ENCODE measurements around the gene CUBN. TPM values are rescaled to one million over a fixed set of nuclear protein-coding genes. Genes with fewer than 3 reads are reported as not detected.
A peak's percentile ranks its signal among the peaks of the same experiment; 100 is the strongest.

The CUBN gene
- total RNA-seq, 1 donor, result 1.1 TPM

DNA sequence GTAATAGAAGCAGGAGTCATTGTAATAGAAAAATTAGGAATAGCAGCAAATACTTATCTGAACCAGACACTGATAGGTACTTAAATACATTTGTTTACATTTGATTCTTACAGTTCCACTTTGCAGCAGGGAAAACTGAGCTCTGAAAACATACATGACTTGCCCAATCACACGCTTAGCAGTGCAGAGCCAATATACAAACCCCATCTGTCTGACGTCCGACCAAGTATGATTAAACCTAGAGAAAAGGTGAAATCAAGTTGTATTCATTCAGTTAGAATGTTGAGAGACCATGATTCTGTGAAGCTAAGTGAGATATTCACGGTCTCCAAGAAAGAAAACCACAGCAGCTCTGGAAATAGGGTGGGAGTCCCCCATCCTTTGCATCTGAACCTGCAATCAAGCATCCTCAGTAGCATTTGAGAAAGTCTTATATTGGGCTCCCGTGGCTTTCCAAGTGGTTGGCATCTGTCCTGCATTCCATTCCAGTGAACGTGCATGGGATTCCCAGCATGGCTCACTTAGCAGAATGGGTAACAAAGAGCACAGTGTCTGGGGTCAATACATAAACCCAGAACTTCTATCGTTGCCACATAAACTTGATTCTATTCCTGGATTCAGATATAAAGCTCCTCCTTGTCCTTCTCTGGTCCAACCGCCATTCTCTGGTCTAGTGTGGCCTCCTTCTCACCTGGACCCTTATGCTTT, 163.7 kb downstream of the CUBN start:
- H3K9me3 ChIP-seq (ENCODE audit: low read depth, low read length), result no peaks in the 10 kb centered on the region
- H3K4me3 ChIP-seq (ENCODE audit: insufficient read depth, low read length), result peak overlapping the region; percentile 15
- peak; percentile 86 for DNase-seq (ENCODE audit: insufficient read length, low spot score, missing footprints)
- H3K4me1 ChIP-seq (ENCODE audit: insufficient read depth, low read length), result peaks cover 37% of the 10 kb centered on the region
- no peaks in the 10 kb centered on the region for H3K27me3 ChIP-seq (ENCODE audit: insufficient read depth, low read length)
- peak overlapping the region; percentile 71 for H3K4me2 ChIP-seq (ENCODE audit: insufficient read depth, low read length)
- H4K20me1 ChIP-seq (ENCODE audit: insufficient read depth, low read length), result no peaks in the 10 kb centered on the region
- no peak for TF ChIP-seq CTCF (IDR thresholded peaks at IDR 0.05; ENCODE audit: extremely low read depth, low read depth, low read length)
- no peak overlapping the region for H2AFZ ChIP-seq (ENCODE audit: low read length)
- no peaks in the 10 kb centered on the region for H3K36me3 ChIP-seq (ENCODE audit: insufficient read depth, low read length)
- no peaks in the 10 kb centered on the region for H3K79me2 ChIP-seq (ENCODE audit: insufficient read depth, low read length)
- H3K27ac ChIP-seq (ENCODE audit: low read depth, low read length), result peak overlapping the region; percentile 88

GRCh38 chr10:16965344-16965616, 164.3 kb downstream of the CUBN start:
- no peak for TF ChIP-seq CTCF (IDR thresholded peaks at IDR 0.05; ENCODE audit: extremely low read depth, low read depth, low read length)
- Histone ChIP-seq H3K4me3 (ENCODE audit: insufficient read depth, low read length) (no peak overlapping the region), H3K36me3 (ENCODE audit: insufficient read depth, low read length) (no peaks in the 10 kb centered on the region), H4K20me1 (ENCODE audit: insufficient read depth, low read length) (no peaks in the 10 kb centered on the region), H3K9me3 (ENCODE audit: low read depth, low read length) (no peaks in the 10 kb centered on the region), H3K79me2 (ENCODE audit: insufficient read depth, low read length) (no peaks in the 10 kb centered on the region), H2AFZ (ENCODE audit: low read length) (no peak overlapping the region), H3K4me1 (ENCODE audit: insufficient read depth, low read length) (peaks cover 37% of the 10 kb centered on the region), H3K27ac (ENCODE audit: low read depth, low read length) (peak overlapping the region; percentile 88), H3K4me2 (ENCODE audit: insufficient read depth, low read length) (no peak overlapping the region), H3K27me3 (ENCODE audit: insufficient read depth, low read length) (no peaks in the 10 kb centered on the region)
- DNase-seq (ENCODE audit: insufficient read length, low spot score, missing footprints), result no peak

DNA sequence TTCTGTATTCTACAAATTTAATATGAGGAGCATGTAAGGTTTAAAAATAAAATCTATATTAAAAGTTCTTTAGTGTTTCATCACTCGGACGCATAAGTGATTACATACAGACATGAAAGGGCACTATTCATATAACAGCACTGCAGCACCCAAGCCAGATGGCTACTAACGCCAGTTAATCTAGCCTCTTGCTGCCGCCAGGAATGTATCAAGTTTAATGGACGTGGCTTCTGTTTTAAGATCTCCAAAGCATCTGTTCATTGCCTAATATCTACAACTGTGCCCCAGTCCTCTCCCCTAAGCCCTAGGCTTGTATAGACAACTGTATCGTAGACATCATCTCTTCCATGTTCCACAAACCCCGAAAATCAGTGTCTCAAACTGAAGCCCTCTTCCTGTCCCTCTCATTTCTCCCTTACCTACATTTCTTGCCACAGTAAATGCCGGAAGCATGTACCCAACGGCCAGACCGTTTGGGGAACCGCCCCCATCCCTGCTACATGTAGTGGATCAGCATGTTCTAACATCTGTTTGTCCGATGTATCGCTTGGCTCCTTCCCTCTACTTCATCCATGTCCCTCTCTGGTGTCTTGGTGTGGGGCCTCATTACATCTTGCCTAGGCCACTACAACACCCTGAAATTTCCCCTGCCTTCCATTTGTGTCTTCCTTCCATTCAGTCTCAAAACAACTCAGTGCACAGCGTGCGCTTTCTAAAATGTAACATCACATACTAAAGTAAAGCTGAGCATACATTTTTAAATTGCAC, 164.9 kb downstream of the CUBN start:
- Histone ChIP-seq H3K79me2 (ENCODE audit: insufficient read depth, low read length) (no peaks in the 10 kb centered on the region), H3K9me3 (ENCODE audit: low read depth, low read length) (no peaks in the 10 kb centered on the region), H3K4me3 (ENCODE audit: insufficient read depth, low read length) (no peak overlapping the region), H2AFZ (ENCODE audit: low read length) (no peak overlapping the region), H4K20me1 (ENCODE audit: insufficient read depth, low read length) (no peaks in the 10 kb centered on the region), H3K36me3 (ENCODE audit: insufficient read depth, low read length) (no peaks in the 10 kb centered on the region), H3K27me3 (ENCODE audit: insufficient read depth, low read length) (no peaks in the 10 kb centered on the region), H3K4me1 (ENCODE audit: insufficient read depth, low read length) (peaks cover 37% of the 10 kb centered on the region), H3K27ac (ENCODE audit: low read depth, low read length) (no peak overlapping the region), H3K4me2 (ENCODE audit: insufficient read depth, low read length) (no peak overlapping the region)
- DNase-seq (ENCODE audit: insufficient read length, low spot score, missing footprints), result no peak
- TF ChIP-seq CTCF (IDR thresholded peaks at IDR 0.05; ENCODE audit: extremely low read depth, low read depth, low read length), result no peak

- TF ChIP-seq CTCF (IDR thresholded peaks at IDR 0.05; ENCODE audit: extremely low read depth, low read depth, low read length), result no peak
- DNase-seq (ENCODE audit: insufficient read length, low spot score, missing footprints), result no peak
These were observed 169.1 kb downstream of the CUBN start for GRCh38 chr10:16960551-16960950.

More at GRCh38 chr10:16960551-16960950, 169.1 kb downstream of the CUBN start:
- Histone ChIP-seq H3K79me2 (ENCODE audit: insufficient read depth, low read length) (no peaks in the 10 kb centered on the region), H3K36me3 (ENCODE audit: insufficient read depth, low read length) (no peaks in the 10 kb centered on the region), H3K4me3 (ENCODE audit: insufficient read depth, low read length) (no peak overlapping the region), H2AFZ (ENCODE audit: low read length) (peak overlapping the region; percentile 38), H3K4me2 (ENCODE audit: insufficient read depth, low read length) (no peak overlapping the region), H3K27ac (ENCODE audit: low read depth, low read length) (no peak overlapping the region), H4K20me1 (ENCODE audit: insufficient read depth, low read length) (no peaks in the 10 kb centered on the region), H3K4me1 (ENCODE audit: insufficient read depth, low read length) (peaks cover 2% of the 10 kb centered on the region), H3K27me3 (ENCODE audit: insufficient read depth, low read length) (no peaks in the 10 kb centered on the region), H3K9me3 (ENCODE audit: low read depth, low read length) (no peaks in the 10 kb centered on the region)
